Prostate gland (tissue), 2 donors: Measurements from ENCODE around the gene RMDN2.

Source experiments
- CTCF ChIP-seq, 4 experiments: fragments of 200-600 bp in 2 of 4; fragments of 450-650 bp in 2 of 4; sonication (generic) in 2 of 4; IDR thresholded peaks; 1 replicate in 3 of 4; 2 replicates in 1 of 4; pipeline ENCODE4 v1.5.1; 2016 to 2019; ENCODE audit warnings: antibody characterized with exemption in 4 of 4, mild to moderate bottlenecking in 2 of 4, moderate library complexity in 2 of 4
- POLR2A ChIP-seq: fragments of 450-650 bp; IDR thresholded peaks from one replicate; pipeline ENCODE4 v1.6.1; 2016; ENCODE audit warnings: antibody characterized with exemption, mild to moderate bottlenecking
- POLR2AphosphoS5 ChIP-seq: sonication (generic); formaldehyde crosslinking; IDR thresholded peaks from one replicate; pipeline ENCODE4 v1.6.1; 2017; ENCODE audit warnings: antibody characterized with exemption

- TF ChIP-seq CTCF (IDR thresholded peaks at IDR 0.05), result no peak
- no peak for TF ChIP-seq POLR2A
- TF ChIP-seq POLR2AphosphoS5, result no peak
Measured at GRCh38 chr2:37915773-37916172, 9.3 kb upstream of the RMDN2 start.
